Epithelial cell of esophagus (primary cell): ENCODE results near the gene LAPTM4A.

Experiments
- DNase-seq: peaks from one replicate; pipeline ENCODE4 v3.0.0; 2010; ENCODE audit warnings: low read depth
- H3K4me3 ChIP-seq: 2 replicates; pipeline ENCODE4 v1.5.1; 2011; ENCODE audit warnings: mild to moderate bottlenecking, low read length, control low read depth
- CTCF ChIP-seq: IDR thresholded peaks from 2 replicates; pipeline ENCODE4 v1.5.1; 2011; ENCODE audit warnings: low read depth, mild to moderate bottlenecking, low read length, control low read depth, inconsistent platforms; ENCODE audit not compliant: insufficient read depth; ENCODE audit errors: missing control alignments

The LAPTM4A gene

GRCh38 chr2:20008703-20009102 is 42.7 kb downstream of the LAPTM4A start:
- H3K4me3 ChIP-seq: no peak overlapping the region
- no peak for TF ChIP-seq CTCF
- peak; percentile 40 for DNase-seq

- H3K4me3 ChIP-seq: no peak overlapping the region
- DNase-seq: no peak
- TF ChIP-seq CTCF: no peak
Observed at GRCh38 chr2:20005891-20006470, 45.4 kb downstream of the LAPTM4A start.

- H3K4me3 ChIP-seq: no peak overlapping the region
- no peak for DNase-seq
- TF ChIP-seq CTCF: no peak
Observed at GRCh38 chr2:20005067-20005627, 46.3 kb downstream of the LAPTM4A start.

GRCh38 chr2:20001361-20001863 is 50.0 kb downstream of the LAPTM4A start:
- no peak overlapping the region for H3K4me3 ChIP-seq
- DNase-seq: peak; percentile 56
- TF ChIP-seq CTCF: no peak

GRCh38 chr2:19993731-19994130 is 57.7 kb downstream of the LAPTM4A start:
- no peak for DNase-seq
- no peak overlapping the region for H3K4me3 ChIP-seq

GRCh38 chr2:19991895-19992294 is 59.5 kb downstream of the LAPTM4A start:
- no peak for DNase-seq
- TF ChIP-seq CTCF: no peak
- no peak overlapping the region for H3K4me3 ChIP-seq

More at GRCh38 chr2:19993731-19994130, 57.7 kb downstream of the LAPTM4A start:
- no peak for TF ChIP-seq CTCF

- peak overlapping the region; percentile 93 for H3K4me3 ChIP-seq
- no peak for TF ChIP-seq CTCF
- no peak for DNase-seq
Observed at GRCh38 chr2:19990416-19990728, 61.1 kb downstream of the LAPTM4A start.
